ENCODE results near the gene ADCK1.

DNA sequence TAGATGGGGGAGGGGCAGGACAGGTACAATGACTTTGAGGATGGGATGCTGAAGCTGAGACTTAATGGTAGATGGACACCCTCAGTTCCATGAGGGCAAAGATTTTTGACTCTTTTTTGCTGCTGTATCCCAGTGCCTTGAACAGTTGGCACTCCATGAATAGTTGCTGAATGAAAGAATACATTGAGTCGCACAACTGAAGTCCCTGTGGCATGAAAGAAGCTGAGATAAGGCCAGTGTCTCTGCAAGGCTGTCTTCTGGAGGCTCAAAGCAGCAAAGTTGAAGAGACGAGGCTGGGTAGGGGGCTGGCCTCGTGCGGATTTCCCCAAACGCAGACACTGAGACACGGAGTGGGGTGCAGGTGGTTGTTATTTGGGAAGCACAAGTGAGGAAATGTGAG lies 179.3 kb downstream of the ADCK1 start:
- TF ChIP-seq IKZF1 (IDR thresholded peaks at IDR 0.05) (no peak), CTCF (CRISPR knock-in tag; IDR thresholded peaks at IDR 0.05) (no peak), KLF16 (CRISPR knock-in tag; IDR thresholded peaks at IDR 0.05) (no peak), THYN1 (CRISPR knock-in tag; IDR thresholded peaks at IDR 0.05; ENCODE audit: borderline replicate concordance, low read depth) (no peak), SUZ12 (IDR thresholded peaks at IDR 0.05; ENCODE audit: low read depth, low read length) (no peak), ZNF563 (CRISPR knock-in tag; IDR thresholded peaks at IDR 0.05) (no peak), JUNB (CRISPR knock-in tag; IDR thresholded peaks at IDR 0.05; ENCODE audit: borderline replicate concordance) (no peak), HDAC1 (CRISPR knock-in tag; IDR thresholded peaks at IDR 0.05) (no peak), MAX (IDR thresholded peaks at IDR 0.05) (no peak), CBX1 (IDR thresholded peaks at IDR 0.05; ENCODE audit: low read depth) (no peak)
- TF ChIP-seq, protein P1, sequence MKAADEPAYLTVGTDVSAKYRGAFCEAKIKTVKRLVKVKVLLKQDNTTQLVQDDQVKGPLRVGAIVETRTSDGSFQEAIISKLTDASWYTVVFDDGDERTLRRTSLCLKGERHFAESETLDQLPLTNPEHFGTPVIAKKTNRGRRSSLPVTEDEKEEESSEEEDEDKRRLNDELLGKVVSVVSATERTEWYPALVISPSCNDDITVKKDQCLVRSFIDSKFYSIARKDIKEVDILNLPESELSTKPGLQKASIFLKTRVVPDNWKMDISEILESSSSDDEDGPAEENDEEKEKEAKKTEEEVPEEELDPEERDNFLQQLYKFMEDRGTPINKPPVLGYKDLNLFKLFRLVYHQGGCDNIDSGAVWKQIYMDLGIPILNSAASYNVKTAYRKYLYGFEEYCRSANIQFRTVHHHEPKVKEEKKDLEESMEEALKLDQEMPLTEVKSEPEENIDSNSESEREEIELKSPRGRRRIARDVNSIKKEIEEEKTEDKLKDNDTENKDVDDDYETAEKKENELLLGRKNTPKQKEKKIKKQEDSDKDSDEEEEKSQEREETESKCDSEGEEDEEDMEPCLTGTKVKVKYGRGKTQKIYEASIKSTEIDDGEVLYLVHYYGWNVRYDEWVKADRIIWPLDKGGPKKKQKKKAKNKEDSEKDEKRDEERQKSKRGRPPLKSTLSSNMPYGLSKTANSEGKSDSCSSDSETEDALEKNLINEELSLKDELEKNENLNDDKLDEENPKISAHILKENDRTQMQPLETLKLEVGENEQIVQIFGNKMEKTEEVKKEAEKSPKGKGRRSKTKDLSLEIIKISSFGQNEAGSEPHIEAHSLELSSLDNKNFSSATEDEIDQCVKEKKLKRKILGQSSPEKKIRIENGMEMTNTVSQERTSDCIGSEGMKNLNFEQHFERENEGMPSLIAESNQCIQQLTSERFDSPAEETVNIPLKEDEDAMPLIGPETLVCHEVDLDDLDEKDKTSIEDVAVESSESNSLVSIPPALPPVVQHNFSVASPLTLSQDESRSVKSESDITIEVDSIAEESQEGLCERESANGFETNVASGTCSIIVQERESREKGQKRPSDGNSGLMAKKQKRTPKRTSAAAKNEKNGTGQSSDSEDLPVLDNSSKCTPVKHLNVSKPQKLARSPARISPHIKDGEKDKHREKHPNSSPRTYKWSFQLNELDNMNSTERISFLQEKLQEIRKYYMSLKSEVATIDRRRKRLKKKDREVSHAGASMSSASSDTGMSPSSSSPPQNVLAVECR (CRISPR knock-in tag; IDR thresholded peaks at IDR 0.05; ENCODE audit: borderline replicate concordance) = no peak

All from HepG2 (cell line).